Measurements from ENCODE around the gene ARHGAP15.

Gene ARHGAP15

GRCh38 chr2:143146366-143146765 lies 17.1 kb downstream of the ARHGAP15 start:
- DNase-seq: no peak

DNA sequence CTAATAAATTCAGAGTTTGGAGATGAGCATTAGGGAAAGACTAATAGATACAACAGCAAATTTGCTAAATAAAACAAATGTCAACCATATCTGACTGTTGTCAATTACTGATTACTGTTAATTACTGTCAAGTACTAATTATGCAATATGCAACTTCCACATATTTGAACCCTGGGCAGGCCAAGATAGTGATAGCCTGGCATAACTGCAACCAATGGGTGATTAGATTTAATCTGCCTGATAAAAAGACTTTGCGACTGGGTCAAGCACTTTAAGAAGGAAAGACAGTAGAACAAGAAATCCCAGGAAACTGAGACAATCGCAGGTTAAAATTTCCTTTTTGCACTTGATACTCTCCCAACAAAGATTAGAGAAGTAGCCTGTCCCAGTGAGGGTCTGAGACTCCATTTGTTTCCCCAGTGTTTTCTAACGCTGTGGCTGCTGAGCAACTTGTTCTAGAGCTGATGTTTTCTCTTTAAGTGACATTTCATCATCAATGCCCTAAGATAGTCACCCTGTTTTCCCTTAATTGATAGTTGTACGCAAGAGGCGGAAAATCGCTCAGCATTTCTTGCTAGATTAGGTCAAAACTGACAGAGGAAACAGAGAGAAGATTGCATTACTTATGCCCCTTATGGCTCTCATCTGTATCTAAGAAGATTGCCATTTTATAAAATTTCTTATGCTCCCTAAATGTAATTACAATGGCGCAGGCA lies 17.8 kb downstream of the ARHGAP15 start:
- no peak for DNase-seq

GRCh38 chr2:143148011-143148410 lies 18.8 kb downstream of the ARHGAP15 start:
- DNase-seq: no peak

GRCh38 chr2:143148757-143149156 lies 19.5 kb downstream of the ARHGAP15 start:
- DNase-seq: no peak

- DNase-seq: peak; percentile 95 to 98
Observed at GRCh38 chr2:143150287-143150686, 21.1 kb downstream of the ARHGAP15 start.

DNA sequence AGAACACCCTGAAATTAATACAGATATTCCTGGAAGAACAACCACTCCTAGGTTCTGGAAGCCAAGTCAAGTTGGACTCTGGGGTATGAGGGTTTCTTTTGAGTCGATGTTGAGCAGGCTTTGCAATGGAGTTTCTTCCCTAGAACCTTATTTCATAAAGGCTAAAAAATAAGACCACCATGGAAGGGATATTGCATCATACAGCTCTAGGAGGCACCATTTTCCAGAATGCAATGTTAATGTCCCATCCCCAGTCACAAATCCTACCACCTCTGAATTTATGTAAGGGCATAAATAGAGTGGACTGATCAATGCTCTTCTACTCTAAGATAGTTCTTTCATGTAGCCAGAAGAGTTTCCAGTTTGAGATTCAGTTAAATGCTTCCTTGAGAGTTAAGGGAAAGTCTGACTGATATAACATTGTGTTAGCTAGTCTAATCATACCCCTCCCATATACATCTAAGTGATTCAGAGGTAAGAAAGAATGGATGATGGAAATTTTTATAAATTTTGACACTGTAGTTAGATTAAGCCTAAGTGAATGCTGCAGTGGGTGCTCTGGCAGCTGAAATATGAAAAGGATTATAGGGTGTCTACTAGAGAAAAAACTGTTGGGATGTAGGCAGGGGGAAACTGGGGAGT lies 22.0 kb downstream of the ARHGAP15 start:
- DNase-seq: no peak

GRCh38 chr2:143152219-143152618 lies 23.0 kb downstream of the ARHGAP15 start:
- DNase-seq: no peak

DNA sequence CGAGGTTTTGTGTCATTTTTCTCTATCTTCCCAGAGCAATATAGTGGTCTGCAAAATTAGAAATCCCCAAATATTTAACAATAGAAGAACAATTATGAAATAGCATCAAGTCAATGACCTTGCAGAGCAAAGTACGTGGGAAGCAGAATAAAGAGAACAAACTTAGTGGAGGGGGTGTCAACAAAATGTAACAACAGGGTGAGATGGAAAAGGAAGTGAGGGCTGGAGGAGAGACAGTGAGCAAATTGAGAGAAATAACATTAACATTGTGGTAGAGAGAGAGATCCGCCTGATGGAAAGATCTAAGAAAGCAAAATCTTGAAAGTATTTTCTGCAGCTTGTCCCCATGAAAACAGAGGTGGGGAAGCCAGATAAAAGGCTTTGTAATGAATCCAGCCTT lies 23.4 kb downstream of the ARHGAP15 start:
- no peak for DNase-seq

GRCh38 chr2:143155661-143156060 lies 26.4 kb downstream of the ARHGAP15 start:
- DNase-seq: no peak

- DNase-seq: no peak
Observed at GRCh38 chr2:143157001-143157400, 27.8 kb downstream of the ARHGAP15 start.

GRCh38 chr2:143157418-143157817 lies 28.2 kb downstream of the ARHGAP15 start:
- DNase-seq: no peak

DNA sequence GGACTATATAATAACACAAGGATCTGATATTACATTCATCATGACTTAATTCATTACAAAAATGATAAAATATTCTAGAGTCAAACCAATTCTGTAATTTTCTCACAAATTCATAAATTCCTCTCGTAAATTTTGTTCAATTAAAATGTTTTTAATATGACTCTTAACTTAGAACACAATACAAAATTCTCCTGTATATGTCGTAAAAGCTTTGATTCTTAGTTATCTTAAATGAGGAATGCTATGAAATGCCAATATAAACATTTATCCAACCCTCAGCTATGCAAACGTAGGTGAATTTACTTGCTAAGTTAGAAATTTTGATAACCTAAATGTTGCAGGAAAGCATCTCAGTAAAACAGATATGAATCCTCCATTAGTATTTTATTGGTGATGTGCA lies 28.9 kb downstream of the ARHGAP15 start:
- DNase-seq: no peak

DNA sequence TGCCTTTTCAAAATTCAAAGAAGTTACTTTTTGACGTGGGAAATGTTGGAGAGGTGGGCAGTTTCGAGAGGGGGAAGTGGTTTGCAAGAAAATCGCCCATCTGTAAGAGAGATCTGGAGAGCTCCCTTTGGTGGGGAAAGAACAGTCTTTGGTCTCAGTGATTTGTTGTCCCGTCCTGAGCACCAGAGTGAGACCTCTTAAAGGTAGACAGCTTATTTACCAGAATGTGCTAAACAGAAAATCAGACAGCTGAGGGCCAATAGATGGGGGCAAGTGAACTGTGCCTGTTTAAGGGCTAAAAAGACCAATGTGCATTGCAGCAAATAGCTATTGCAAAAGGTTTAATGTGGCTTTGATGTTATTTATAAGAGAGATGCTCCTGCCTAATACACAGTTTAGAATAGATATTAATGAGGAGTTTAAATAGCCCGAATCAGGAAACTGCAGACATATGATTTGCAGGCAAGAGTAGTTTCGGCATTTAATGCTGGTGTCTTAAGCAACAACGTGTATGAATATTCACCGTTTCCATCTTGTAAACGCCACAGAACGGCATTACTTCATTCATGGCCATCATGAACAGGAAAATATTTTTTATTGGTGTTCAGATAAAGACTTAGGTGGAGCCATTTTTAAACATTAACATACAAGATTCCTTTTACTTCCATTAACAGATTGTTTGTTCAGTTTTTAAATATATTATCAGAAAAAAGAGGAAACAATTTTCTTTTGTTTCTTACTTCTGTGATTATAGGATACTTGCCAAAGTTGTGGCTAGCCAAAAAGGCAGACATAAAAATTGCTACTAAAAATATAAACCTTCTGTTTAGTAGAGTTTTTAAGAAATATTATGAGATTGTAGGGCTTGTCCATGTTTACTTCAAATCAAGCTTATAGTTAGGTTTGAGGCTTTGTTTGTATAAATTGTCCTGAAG lies 29.6 kb downstream of the ARHGAP15 start:
- no peak for DNase-seq

DNA sequence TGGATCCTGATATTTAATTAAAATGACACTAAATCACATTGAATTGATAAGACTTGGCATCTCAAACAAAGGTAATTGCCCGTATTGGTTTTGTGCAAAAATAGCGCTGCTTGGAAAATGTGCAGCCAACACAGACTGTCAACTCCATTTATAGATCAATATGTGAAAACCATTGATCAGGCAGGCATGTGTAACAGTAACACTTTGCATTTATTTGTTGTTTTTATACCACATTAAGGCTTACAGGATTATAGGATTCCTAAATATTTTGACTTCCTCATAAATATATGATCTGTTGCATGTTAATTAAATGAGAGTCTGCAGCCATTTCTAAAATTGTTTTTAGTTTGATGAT lies 30.2 kb downstream of the ARHGAP15 start:
- DNase-seq: no peak

DNA sequence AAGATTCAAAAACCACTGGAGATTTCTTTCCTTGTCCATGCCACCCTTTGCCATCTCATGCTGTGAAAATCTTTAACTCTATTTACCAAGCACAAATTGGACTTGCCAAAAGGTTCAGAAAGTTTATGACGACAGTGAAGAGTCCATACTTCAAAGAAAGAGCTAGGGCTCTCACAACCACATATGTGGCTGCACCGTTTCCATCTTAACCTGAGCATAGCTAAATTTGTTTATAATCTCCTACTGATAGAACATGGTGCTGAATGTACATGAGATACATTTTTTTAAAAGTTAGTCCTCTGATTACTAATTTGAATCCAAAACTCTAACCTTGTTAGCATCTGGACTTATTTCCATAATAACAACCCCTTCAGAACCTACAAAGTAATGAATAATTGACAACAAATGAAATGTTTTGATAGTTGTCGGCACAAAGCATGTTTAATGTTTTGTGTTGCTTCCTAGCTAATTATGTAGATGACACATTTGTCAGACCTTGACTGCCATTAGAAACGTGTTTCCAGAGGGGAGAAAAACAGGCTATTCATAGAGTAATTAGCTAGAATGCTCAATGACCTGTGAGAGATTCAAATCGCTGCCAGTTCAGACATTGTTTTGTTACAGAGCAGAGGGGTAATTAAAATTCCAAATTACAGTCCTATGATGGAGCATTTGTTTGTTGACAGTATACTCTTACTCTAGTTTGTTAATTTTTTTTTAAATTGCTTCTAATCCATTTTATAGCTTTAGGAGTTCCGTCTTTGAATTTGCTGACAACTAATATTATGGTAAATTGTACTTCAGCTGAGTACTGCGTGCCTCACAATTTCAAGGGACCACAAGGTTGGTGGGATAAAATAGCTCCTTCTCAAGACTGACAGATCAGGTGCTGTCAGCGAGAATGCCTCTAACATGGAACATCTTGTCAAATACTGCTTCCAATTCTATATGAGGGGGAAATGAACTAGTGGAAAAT lies 31.8 kb downstream of the ARHGAP15 start:
- DNase-seq: no peak

DNA sequence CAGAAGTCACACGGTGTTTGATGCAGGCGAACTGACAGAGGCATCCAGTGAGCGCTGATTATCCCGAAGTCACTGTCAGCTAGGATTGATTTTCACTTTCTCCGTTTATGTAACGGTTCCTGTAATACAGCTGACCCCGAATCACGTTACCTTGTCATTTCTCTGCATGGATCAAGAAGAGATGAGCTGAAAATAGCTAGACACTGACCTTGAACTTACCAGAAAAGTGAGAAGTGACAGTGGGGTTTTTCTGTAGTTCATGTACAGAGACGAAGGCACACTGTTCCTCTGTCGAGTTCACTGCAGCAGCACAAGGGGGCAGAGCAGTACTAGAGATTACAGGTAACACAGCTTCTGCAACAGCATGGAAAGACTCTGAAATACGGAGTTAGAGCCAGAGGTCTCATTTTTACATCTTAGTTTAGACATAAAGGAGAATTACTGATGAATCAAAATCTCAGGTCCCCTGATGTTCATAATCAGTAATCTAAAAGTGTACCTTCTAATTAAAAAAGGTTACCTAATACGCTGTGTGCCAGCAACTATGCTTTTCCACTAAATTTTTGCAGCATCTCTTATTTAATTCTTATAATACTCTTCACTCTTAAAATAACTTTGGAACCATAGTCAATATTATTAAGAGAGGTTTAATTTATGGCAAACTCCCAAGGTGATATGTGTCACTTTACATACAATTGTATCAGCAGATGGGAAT lies 33.1 kb downstream of the ARHGAP15 start:
- DNase-seq: peak; percentile 68 to 85

DNA sequence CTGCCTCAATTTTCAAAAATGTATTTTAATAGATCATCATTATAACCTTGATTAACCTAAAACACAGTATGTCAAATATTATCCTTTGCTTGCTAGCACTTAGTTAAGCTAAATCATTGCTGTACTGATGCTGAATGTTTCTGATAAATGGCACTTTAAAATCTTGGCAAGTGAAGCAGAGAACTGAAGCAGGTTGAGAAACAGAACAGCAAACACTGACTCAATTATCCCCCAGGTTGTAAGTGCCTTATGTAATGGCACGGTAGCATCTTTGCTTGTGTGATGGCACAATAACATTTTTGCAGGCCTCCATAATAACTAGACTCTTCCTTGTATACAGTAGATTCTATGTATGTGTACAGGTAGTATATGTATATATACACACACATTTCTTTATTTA lies 33.8 kb downstream of the ARHGAP15 start:
- DNase-seq: no peak

DNA sequence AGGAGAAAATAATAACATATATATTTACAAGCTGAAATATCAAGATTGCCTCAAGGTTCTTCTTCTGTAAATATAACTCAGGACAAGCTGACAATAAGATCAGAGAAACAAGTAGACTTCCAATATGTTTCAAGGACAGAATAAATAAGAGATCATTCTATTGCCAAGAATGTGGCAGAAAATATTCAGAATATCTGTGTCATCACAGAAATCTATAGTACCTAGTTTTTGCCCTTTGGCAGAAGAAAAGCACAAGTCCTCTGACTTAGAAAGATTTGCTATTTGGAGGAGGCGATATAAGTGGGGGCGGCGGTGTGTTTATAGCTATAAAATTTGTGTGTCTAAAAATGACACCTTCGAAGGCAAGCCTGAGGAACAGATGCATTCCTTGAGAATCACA lies 34.3 kb downstream of the ARHGAP15 start:
- no peak for DNase-seq

- no peak for DNase-seq
Observed at GRCh38 chr2:143165291-143165690, 36.1 kb downstream of the ARHGAP15 start.

DNA sequence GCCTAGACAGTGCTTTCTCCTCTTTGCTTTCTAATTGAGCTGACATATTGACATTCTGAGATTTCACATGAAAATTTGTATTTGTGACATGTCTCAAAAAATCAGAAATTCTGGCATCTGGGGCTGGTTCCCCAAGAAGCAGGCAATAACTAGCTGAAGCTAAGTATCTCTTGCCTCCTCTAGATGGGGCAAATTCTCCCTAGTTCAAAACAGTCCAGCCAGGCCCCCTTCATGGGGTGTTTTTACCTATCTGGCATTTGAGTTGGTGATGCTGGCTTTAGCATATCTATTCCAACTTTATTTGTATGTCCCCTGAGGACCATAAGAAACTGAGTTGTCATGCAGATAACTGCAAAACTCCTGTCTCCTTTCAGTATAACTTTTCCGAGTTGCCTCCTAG lies 39.9 kb downstream of the ARHGAP15 start:
- no peak for DNase-seq

GRCh38 chr2:143171817-143172216 lies 42.6 kb downstream of the ARHGAP15 start:
- DNase-seq: no peak

DNA sequence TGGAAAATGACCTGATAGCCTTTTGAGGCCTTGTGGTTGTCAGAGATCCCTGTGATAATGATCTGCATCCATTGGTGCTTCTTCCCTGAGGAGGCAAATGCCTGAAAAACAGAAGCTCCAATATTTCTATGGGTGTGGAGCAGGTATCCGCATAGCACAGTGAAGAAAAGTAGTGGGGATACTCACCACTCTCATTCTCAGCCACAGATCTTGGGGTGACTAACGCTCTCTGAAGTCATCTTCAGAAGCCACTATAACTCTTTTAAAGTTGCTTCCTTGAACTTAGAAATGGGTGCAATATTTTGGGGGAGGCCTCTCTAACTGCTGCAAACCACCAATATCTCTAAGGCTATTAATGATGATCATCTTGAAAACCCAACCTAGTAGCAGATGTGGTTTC lies 46.2 kb downstream of the ARHGAP15 start:
- DNase-seq: no peak
